Stimulated activated CD8-positive, alpha-beta memory T cell treated with anti-CD3 and anti-CD28 coated beads, Interleukin-4, amount 100 ng/mL, for 48 hours (primary cell): ENCODE data around the gene LTB4R.

Experiments used
- DNase-seq: peaks from one replicate; pipeline ENCODE4 v3.0.0-alpha.2; 2020

The LTB4R gene

GRCh38 chr14:24304019-24304387 is 7.3 kb upstream of the LTB4R start:
- DNase-seq = no peak

DNA sequence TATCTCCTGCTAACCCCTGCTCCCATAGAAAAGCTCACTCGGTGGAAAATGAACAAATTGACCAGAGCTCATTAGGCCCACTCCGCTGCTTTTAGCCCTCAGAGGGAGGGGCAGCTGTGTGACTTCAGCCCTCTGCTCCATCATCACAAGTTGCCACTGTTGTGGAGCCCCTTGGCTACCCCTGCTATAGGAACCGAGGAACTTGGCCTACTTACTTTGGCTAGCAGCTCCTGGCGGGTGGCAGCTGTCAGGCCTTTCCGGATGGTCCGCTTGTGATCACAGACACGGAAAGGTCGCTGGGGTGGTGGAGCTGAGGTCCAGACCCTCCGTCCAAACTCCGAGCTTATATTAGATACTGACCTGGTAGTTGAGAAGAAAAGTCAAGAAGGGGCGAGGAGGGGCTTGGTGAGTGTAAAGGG is 4.1 kb upstream of the LTB4R start:
- DNase-seq = no peak

DNA sequence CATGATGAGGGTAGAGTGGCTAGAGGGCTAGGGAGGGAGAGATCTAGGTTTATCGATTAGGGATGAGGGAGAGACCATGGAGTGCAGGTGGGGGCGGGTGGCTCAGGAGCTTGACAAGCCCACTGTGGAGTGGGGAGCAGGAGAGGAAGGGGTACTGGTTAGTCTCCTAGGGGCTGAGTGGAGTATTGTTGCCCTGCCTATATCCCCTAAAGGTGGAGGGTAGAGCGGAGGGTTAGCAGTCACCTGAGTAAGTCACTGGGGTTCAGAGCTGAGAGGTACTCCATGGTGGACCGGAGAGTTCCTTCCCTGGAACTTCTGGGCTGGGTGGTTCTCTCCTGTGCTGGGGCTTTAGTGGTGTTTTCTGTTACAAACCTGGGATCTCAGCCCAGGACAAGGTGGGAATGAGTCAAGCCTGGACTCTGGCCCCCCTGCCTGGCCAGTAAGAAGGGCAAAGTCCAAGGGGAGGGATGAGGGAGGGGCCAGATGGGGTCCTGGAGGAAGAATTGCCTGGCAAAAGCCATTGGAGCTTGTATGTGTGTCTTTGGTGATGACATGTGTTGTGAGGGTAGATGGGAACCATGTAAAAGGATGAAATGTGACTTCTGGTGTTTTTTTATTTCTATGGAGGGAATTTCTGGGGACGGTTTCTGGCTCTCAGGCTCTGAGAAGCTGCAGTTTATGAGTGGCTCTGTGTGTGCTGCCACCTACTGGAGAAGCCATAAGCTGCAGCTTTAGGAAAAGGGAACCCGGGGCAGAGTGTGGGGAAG is 3.5 kb upstream of the LTB4R start, which contains the start of gene CIDEB:
TSS of gene CIDEB (minus strand) at position 403 of the 767 bp plus-strand sequence. CDS start at position 284, 119 bp downstream.
- DNase-seq = peak; percentile 77

- no peak for DNase-seq
These were observed 2.8 kb upstream of the LTB4R start for GRCh38 chr14:24308342-24309124.

DNA sequence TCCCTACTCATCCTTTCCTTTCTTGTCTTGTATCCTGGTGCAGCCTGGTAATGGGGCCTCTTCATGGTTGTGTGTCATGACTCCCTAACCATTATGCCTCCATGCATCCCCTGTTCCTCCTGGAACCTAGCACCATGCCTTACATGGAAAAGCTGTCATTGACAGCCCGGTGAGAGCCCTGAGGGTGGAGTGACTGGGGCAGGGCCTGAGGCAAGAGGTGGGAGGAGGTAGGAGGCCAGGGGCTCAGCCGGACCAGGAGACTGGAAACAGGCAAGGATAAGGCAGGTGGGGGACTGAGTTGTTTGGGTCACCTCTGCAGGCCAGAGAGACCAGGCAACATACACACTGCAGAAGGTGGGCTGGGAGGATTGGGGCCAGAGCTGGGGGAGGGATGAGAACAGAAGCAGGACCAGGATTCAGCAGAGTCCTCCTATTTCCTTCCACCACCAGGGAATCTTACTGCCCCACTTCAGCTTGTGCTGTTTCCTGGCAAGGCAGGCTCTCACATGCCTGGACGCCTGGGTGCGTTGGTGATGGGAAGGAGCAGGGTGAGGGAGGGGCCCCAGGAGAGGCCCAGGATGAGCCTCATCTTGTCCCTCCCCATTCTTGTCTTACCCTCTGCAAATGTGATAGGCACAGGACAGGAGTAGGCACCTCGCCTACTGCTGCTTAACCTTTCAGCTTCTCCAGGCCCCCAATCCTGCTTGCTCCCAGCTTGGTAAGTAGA is 1.6 kb upstream of the LTB4R start, which contains the start of gene LTB4R2:
TSS of gene LTB4R2 (plus strand) at position 603 of the 727 bp plus-strand sequence. CDS start 525 bp downstream, outside the sequence.
- DNase-seq = no peak

DNA sequence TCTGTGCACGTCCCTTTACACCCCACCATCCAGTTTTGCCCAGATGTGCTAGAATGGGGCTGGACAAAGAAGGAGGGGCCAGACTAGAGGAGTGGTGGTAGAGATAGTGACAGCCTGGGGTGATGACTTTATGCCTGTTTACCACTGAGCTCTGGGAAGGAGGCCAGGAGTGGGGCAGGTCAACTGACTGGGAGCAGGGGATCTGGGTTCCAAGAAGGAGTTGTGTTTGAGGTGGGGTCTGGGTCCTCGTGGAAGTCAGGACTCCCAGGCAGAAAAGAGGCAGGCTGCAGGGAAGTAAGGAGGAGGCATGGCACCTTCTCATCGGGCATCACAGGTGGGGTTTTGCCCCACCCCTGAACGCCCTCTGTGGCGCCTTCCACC is 1.0 kb upstream of the LTB4R start:
- DNase-seq = no peak

DNA sequence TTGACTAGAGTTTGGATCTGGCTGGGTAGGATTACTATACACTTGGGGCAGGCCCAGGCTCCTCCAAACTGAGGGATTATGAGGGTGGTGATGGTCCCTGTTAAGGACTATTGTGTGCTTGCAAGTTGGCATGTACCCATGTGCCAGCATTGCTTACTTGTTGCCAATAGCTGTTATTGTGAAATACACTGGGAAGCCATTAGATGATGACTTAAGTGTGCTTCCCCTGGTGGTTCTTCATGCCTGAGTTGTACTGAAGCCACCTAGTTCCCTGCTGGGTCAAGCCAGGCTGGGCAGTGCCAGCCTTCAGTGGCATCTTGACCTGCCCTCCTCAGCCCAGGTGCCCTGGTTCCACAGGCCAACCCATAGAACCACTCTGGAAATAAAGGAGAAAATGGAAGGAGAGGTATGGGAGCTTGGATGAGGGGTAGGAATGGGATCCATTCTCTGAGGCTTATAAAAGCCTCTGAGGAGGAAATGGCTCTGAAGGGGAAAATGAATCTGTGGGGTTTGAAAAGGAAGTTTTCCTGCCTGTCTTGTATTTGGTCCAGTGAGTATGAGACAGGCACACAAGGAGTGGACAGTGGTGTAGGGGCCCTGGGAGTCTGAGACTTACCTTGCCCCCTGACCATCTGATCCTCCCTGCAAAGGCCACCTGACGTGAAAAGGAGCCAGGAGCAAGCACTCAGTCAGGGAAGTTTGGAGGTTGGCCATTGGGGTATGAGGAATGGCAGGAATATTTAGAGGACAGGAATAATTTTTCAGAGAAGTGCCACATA is 724 bp downstream of the LTB4R start:
- no peak for DNase-seq

DNA sequence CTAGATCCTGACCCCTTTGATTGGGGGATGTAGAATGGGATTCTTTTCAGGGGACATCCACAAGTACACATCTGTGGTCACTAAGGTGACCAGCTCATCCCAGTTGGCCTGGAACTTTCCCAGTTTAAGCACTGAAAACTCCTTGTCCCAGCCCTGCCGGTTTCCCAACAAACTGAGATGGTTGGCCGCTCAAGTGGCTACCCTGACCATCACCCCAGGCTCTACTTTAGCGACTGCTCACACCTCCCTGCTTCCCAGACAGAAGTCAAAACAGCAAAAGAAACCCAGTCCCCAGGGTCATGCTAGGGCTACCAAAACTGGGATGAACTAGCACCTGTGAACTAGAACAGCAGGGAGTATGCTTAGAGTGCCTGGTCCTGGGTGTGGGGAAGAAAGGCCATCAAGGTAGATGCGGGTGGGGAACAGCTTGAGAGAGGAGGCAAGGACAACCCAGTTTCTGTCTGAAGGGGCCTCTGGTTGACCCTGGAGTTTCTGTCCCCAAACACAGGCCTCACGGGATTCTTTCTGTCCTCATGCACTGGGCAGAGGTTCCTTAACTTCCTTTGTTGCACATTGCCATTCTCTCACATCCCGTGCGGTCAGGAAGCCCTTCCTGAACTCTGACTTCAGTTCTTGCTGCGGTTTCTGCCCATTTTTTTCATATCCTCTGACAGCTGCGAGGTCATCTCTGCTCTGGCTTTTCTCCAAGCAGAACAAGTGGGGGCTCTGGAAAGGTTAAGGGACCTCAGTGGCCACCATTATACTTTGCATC is 1.6 kb downstream of the LTB4R start:
- no peak for DNase-seq

GRCh38 chr14:24313913-24314312 is 2.6 kb downstream of the LTB4R start:
- DNase-seq = no peak

DNA sequence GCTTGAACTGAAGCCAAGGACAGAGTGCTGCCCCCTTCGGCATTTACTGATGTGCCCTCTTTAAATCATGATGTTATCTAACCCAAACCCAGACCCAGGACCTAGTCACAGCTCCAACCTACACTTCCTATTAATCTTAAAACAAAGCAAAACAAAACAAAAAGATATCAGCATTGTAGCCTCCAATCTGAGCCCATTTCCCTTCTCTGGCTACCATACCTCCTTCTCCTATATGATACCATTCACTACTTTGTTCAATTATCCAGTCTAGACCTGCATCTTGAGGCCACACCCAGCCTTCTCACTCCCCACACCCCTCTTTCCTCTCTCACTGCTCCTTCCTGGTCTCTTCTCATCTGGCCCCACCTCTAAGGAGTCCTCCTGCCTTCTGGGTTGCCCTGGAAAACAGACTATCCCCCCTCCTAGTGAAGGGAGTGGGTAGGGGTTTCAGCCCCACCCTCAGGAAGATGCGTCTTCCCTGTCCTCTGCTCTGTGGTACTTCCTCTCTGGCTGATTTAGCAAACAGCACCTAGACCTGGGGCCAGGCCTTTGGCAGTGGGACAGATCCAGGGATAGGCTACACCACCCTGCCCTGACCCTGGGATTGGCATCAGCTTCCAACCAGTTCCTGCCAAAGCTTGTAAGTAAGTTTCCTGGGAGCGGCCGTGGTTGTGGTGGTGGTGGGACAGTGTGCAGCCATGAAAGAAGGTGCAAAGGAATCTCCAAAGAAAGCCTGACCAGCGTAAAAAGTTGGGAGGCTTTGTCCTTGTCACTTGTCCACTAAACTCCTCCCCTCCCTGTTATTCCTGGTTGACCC is 3.3 kb downstream of the LTB4R start:
- no peak for DNase-seq

GRCh38 chr14:24315243-24315806 is 4.0 kb downstream of the LTB4R start:
- no peak for DNase-seq

GRCh38 chr14:24315807-24316596 is 4.7 kb downstream of the LTB4R start:
- no peak for DNase-seq

DNA sequence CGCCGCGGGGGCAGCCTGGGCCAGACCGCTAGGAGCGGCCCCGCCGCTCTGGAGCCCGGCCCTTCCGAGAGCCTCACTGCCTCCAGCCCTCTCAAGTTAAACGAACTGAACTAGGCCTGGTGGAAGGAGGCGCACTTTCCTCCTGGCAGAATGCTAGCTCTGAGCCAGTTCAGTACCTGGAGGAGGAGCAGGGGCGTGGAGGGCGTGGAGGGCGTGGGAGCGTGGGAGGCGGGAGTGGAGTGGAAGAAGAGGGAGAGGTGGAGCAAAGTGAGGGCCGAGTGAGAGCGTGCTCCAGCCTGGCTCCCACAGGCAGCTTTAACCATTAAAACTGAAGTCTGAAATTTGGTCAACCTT is 5.3 kb downstream of the LTB4R start:
- DNase-seq = no peak

- no peak for DNase-seq
These were observed 6.0 kb downstream of the LTB4R start for GRCh38 chr14:24317141-24317928.

DNA sequence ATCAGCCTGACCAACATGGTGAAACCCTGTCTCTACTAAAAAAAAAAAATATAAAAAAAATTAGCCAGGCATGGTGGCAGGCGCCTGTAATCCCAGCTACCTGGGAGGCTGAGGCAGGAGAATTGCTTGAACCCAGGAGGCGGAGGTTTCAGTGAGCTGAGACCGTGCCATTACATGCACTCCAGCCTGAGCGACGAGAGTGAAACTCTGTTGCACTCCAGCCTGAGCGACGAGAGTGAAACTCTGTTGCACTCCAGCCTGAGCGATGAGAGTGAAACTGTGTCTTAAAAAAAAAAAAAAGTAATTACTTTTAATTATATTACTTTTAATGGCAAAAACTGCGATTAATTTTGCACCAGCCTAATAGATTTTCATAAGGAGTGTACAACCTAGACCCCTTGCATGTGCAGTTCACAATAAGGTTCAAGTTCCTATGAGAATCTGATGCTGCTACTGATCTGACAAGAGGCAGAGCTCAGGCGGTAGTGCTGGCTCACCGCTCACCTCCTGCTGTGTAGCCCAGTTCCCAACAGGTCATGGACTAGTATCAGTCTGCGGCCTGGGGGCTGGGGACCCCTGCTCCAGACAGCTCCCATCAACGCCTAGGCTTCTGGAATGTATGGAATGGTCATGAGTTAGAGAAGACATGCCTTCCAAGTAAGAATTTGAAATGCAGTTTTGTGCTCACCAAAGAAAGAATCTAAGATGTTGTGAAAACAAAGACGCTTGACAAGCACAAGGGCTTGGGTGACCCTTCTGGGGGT is 10.1 kb downstream of the LTB4R start:
- no peak for DNase-seq

DNA sequence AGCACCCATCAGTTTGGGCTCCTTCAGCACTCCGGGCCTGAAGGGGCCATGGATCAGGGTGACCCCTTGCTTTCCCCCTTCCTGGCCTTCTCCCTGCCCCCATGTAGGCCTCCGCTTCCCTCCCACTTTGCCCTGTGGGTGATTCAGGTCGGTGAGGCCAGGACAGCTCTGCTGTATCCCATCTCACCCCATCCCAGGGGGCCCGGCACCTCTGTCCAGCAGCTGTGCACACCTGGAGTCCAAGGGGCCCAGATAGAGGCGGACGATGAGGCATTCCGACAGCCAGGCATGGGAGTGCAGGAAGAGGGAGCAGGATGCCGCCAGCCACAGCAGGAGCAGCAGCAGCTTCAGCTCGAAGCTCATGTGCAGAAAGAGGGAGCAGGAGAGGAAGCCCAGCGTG is 11.4 kb downstream of the LTB4R start:
- DNase-seq = no peak

- DNase-seq = no peak
These were observed 12.0 kb downstream of the LTB4R start for GRCh38 chr14:24323341-24323740.

- DNase-seq = no peak
These were observed 12.7 kb downstream of the LTB4R start for GRCh38 chr14:24324024-24324423.
